Pons (tissue), 1 donor: ENCODE measurements around the gene SIGLEC1.

Source experiments
- DNase-seq: peaks from one replicate; pipeline ENCODE4 v3.0.0-alpha.2; 2016; ENCODE audit warnings: low spot score

The SIGLEC1 gene

GRCh38 chr20:3701061-3701998 is 11.1 kb downstream of the SIGLEC1 start:
- no peak for DNase-seq

GRCh38 chr20:3699037-3699436 is 13.4 kb downstream of the SIGLEC1 start:
- DNase-seq = no peak

- DNase-seq = no peak
Measured at GRCh38 chr20:3698591-3699001, 13.8 kb downstream of the SIGLEC1 start.

- no peak for DNase-seq
Measured at GRCh38 chr20:3697588-3698305, 14.7 kb downstream of the SIGLEC1 start.

GRCh38 chr20:3696745-3697587 is 15.4 kb downstream of the SIGLEC1 start:
- no peak for DNase-seq

- DNase-seq = no peak
Measured at GRCh38 chr20:3696200-3696599, 16.2 kb downstream of the SIGLEC1 start.

GRCh38 chr20:3694864-3695263 is 17.5 kb downstream of the SIGLEC1 start:
- DNase-seq = no peak

- no peak for DNase-seq
Measured at GRCh38 chr20:3693376-3693775, 19.0 kb downstream of the SIGLEC1 start.

GRCh38 chr20:3692706-3693294 is 19.6 kb downstream of the SIGLEC1 start:
- DNase-seq = no peak

GRCh38 chr20:3691897-3692296 is 20.5 kb downstream of the SIGLEC1 start:
- no peak for DNase-seq

- no peak for DNase-seq
Measured at GRCh38 chr20:3691306-3691705, 21.1 kb downstream of the SIGLEC1 start.

GRCh38 chr20:3690413-3690812 is 22.0 kb downstream of the SIGLEC1 start:
- no peak for DNase-seq

- DNase-seq = no peak
Measured at GRCh38 chr20:3689978-3690377, 22.4 kb downstream of the SIGLEC1 start.

- peak; percentile 46 for DNase-seq
Measured at GRCh38 chr20:3687655-3688054, 24.7 kb downstream of the SIGLEC1 start.

GRCh38 chr20:3686867-3687321 is 25.5 kb downstream of the SIGLEC1 start:
- DNase-seq = peak; percentile 70

GRCh38 chr20:3686421-3686820 is 26.0 kb downstream of the SIGLEC1 start:
- no peak for DNase-seq

- no peak for DNase-seq
Measured at GRCh38 chr20:3685341-3685740, 27.1 kb downstream of the SIGLEC1 start.

- no peak for DNase-seq
Measured at GRCh38 chr20:3681931-3682781, 30.2 kb downstream of the SIGLEC1 start, which contains the start of gene ADAM33. Gene ADAM33, minus strand, starts transcription at chr20:3682010. Its CDS starts 6 bp downstream, at chr20:3682004.

- no peak for DNase-seq
Measured at GRCh38 chr20:3681352-3681930, 31.0 kb downstream of the SIGLEC1 start.

- no peak for DNase-seq
Measured at GRCh38 chr20:3680701-3681351, 31.6 kb downstream of the SIGLEC1 start.
